ENCODE measurements around the gene METAP1. TPM values are rescaled to one million over a fixed set of nuclear protein-coding genes. Genes with fewer than 3 reads are reported as not detected.

Gene METAP1
- total and polyA plus RNA-seq, 2 donors (not counting 1 experiment from before 2014, with no cell fraction given) = 38.5 to 76.4 TPM

GRCh38 chr4:99024481-99025275, 29.2 kb downstream of the METAP1 start:
- Histone ChIP-seq H3K36me3 (ENCODE audit: control insufficient read depth, insufficient read depth, low read length) (no peaks in the 10 kb centered on the region), H3K27me3 (ENCODE audit: control insufficient read depth, insufficient read depth, low read length) (no peaks in the 10 kb centered on the region), H3K79me2 (ENCODE audit: control insufficient read depth, insufficient read depth, low read length) (peaks cover 39% of the 10 kb centered on the region), H3K4me3 (replicated peaks in 1 of 4; ENCODE audit: control extremely low read depth in 1 of 4, insufficient read depth in 1 of 4, low read depth in 3 of 4, low read length in 4 of 4) (no peak overlapping the region), H2AFZ (ENCODE audit: low read length) (no peak overlapping the region), H3K4me2 (ENCODE audit: extremely low read depth, insufficient read depth, low read length) (no peak overlapping the region), H3K9ac (ENCODE audit: insufficient read depth, low read length) (no peak overlapping the region), H4K20me1 (ENCODE audit: control insufficient read depth, extremely low read depth, insufficient read depth, low read length) (no peaks in the 10 kb centered on the region), H3K27ac (ENCODE audit: insufficient read depth, low read length) (no peak overlapping the region), H3K4me1 (ENCODE audit: control insufficient read depth, extremely low read depth, insufficient read depth, low read length) (no peaks in the 10 kb centered on the region), H3K9me3 (ENCODE audit: control insufficient read depth, insufficient read depth, low read depth, low read length) (no peaks in the 10 kb centered on the region)
- DNase-seq (ENCODE audit: low read depth in 2 of 2) = no peak
- TF ChIP-seq CTCF (conservative IDR thresholded peaks at IDR 0.05 in 1 of 2, IDR thresholded peaks at IDR 0.05 in 1 of 2; ENCODE audit: low read depth in 1 of 2, low read length in 2 of 2) (no peak), EZH2 (IDR thresholded peaks at IDR 0.05; ENCODE audit: low read length, missing control alignments) (no peak)

GRCh38 chr4:99025506-99025905, 30.0 kb downstream of the METAP1 start:
- H3K9ac ChIP-seq (ENCODE audit: insufficient read depth, low read length) = no peak overlapping the region
- no peak overlapping the region for H3K4me3 ChIP-seq (replicated peaks in 1 of 4; ENCODE audit: control extremely low read depth in 1 of 4, insufficient read depth in 1 of 4, low read depth in 3 of 4, low read length in 4 of 4)
- no peak overlapping the region for H3K4me2 ChIP-seq (ENCODE audit: extremely low read depth, insufficient read depth, low read length)
- no peaks in the 10 kb centered on the region for H3K36me3 ChIP-seq (ENCODE audit: control insufficient read depth, insufficient read depth, low read length)
- TF ChIP-seq EZH2 (IDR thresholded peaks at IDR 0.05; ENCODE audit: low read length, missing control alignments) = no peak
- TF ChIP-seq CTCF (conservative IDR thresholded peaks at IDR 0.05 in 1 of 2, IDR thresholded peaks at IDR 0.05 in 1 of 2; ENCODE audit: low read depth in 1 of 2, low read length in 2 of 2) = no peak
- no peak for DNase-seq (ENCODE audit: low read depth in 2 of 2)
- H3K27ac ChIP-seq (ENCODE audit: insufficient read depth, low read length) = no peak overlapping the region
- no peaks in the 10 kb centered on the region for H3K9me3 ChIP-seq (ENCODE audit: control insufficient read depth, insufficient read depth, low read depth, low read length)
- no peaks in the 10 kb centered on the region for H3K27me3 ChIP-seq (ENCODE audit: control insufficient read depth, insufficient read depth, low read length)
- H4K20me1 ChIP-seq (ENCODE audit: control insufficient read depth, extremely low read depth, insufficient read depth, low read length) = no peaks in the 10 kb centered on the region
- H3K79me2 ChIP-seq (ENCODE audit: control insufficient read depth, insufficient read depth, low read length) = peaks cover 39% of the 10 kb centered on the region
- no peak overlapping the region for H2AFZ ChIP-seq (ENCODE audit: low read length)
- no peaks in the 10 kb centered on the region for H3K4me1 ChIP-seq (ENCODE audit: control insufficient read depth, extremely low read depth, insufficient read depth, low read length)

GRCh38 chr4:99027304-99027703, 31.8 kb downstream of the METAP1 start:
- Histone ChIP-seq H3K27ac (ENCODE audit: insufficient read depth, low read length) (no peak overlapping the region), H3K4me3 (replicated peaks in 1 of 4; ENCODE audit: control extremely low read depth in 1 of 4, insufficient read depth in 1 of 4, low read depth in 3 of 4, low read length in 4 of 4) (no peak overlapping the region), H3K9ac (ENCODE audit: insufficient read depth, low read length) (no peak overlapping the region), H3K4me2 (ENCODE audit: extremely low read depth, insufficient read depth, low read length) (no peak overlapping the region), H4K20me1 (ENCODE audit: control insufficient read depth, extremely low read depth, insufficient read depth, low read length) (no peaks in the 10 kb centered on the region), H3K79me2 (ENCODE audit: control insufficient read depth, insufficient read depth, low read length) (peaks cover 30% of the 10 kb centered on the region), H3K9me3 (ENCODE audit: control insufficient read depth, insufficient read depth, low read depth, low read length) (no peaks in the 10 kb centered on the region), H3K4me1 (ENCODE audit: control insufficient read depth, extremely low read depth, insufficient read depth, low read length) (no peaks in the 10 kb centered on the region), H3K36me3 (ENCODE audit: control insufficient read depth, insufficient read depth, low read length) (no peaks in the 10 kb centered on the region), H3K27me3 (ENCODE audit: control insufficient read depth, insufficient read depth, low read length) (no peaks in the 10 kb centered on the region), H2AFZ (ENCODE audit: low read length) (no peak overlapping the region)
- no peak for DNase-seq (ENCODE audit: low read depth in 2 of 2)
- TF ChIP-seq CTCF (conservative IDR thresholded peaks at IDR 0.05 in 1 of 2, IDR thresholded peaks at IDR 0.05 in 1 of 2; ENCODE audit: low read depth in 1 of 2, low read length in 2 of 2) = no peak
- no peak for TF ChIP-seq EZH2 (IDR thresholded peaks at IDR 0.05; ENCODE audit: low read length, missing control alignments)
